IPS DF 4.7 (cell line): ENCODE measurements around the gene GATA6.
"Not testable (repeated sequence)": the region's sequence is repeated elsewhere in the genome, so short reads cannot be mapped to it uniquely, and the experiment has no call there.

Source experiments
- DNase-seq: peaks from one replicate; pipeline ENCODE4 v3.0.0-alpha.2; 2013; ENCODE audit warnings: low spot score; ENCODE audit errors: extremely low read depth

GATA6 gene

GRCh38 chr18:22204214-22204536 lies 34.8 kb downstream of the GATA6 start:
- DNase-seq = no peak

DNA sequence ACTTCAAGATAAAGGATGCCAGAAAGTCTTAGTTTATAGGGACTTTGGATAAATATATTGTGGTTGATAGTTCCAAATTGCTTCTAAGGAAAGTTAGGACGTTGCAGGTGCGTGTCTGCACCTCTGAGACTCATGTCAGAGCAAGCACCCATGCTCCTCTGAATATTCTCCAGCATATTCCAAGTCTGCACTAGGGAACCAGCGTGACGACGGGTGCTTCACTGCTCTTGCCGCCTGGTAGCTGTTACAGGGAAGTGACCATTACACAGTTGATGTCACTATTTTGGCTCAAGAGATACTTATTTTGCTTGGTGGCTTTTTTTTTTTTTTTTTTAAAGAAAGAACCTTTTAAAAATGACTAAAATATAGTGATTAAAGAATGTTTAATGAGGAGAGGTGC lies 35.6 kb downstream of the GATA6 start:
- no peak for DNase-seq

DNA sequence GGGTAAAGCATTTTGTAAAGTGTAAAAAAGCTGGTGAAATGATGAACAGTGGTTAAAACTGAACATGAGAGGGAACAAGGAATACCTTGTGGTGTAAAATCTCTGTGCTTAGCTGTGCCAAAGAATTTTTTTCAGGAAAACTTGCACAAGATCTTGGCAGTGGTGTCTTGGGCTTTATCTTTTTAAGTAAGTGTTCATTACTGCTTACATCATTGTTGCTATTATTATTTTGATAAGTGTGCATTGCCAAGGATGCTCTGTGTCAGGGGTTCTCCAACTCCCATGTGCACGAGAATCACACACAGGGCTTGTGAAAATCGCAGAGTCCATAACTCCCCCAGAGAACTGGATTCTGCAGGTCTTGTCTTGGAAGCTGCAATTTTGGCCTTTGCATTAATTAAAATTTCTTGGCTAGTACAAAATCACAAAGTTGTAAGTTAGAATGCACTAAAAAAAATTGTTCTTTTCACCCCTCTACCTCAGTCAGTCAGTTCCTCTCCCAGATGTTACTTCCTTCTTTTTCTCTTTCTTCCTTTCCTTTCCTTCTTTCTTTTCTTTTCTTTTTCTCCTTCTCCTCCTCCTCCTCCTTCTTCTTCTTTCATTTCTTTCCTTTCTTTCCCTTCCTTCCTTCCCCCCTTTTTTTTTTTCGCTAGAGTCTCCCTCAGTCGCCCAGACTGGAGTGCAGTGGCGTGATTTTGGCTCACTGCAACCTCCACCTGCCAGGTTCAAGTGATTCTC lies 37.8 kb downstream of the GATA6 start:
- DNase-seq = no peak

DNA sequence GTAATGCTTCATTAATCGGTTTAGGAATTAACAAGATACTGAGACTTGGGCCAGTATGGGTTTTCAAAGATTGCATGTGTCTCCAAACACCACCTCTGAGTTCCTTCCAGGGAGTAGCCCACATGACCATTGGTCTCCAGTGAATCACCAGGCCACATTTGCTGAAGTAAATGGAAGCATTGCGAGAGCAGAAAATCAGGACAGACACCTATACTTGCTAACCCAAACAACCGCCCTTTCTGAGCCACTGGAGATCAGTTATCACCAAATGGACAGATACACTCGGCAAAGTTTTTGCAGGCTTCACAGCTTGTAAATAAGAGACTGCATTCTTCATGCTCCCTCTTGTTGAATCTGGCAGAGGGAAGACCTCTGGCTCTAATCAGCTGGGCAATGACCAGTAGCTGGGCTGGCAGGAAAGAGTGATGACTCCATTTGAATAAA lies 40.9 kb downstream of the GATA6 start:
- DNase-seq = no peak

DNA sequence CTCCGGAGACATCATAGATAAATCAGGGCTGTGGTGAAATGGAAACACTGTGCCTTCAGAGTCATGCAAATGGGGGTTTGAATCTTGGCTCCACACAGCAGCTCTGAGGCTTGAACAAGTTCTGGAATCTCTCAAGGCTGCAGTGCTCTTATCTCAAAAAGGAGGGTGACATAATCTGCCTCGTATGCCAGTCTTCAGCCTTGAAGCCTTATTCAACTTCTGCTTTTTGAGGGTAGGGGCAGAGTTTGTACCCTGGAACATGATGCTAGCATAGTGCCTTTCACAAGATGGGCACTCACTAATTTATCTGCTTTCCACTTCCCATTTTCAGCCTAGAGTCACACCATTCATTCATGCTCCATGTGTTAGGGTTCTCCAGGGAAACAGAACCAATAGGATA lies 42.3 kb downstream of the GATA6 start:
- no peak for DNase-seq

DNA sequence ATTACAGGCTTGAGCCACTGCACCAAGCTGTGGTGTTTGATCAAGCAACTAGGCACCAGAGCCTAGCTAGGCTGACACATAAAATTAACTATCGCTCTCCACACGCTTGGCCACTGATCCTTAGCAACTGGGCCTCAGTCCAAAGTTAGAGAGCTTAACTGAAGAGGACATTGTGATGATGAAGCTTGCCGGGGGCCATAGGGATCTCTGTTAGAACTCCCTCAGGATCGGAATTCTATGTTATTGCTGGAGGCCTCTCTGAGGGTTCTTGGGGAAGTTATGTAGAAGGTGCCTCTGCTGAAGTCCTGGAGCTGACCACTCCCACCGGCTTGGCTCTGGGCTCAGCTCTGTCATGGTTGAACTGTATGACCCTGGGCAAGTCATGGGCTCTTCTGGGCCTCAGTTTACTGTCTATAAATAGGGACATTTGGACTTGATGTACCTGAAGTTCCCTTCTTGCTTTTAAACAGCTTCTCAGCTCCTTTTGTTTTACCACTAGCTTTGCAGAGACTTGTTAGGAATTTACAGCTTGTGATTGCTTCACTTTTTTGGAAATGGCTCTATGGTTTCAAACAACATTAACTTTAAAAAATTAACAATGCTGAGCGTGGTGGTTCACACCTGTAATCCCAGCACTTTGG lies 44.1 kb downstream of the GATA6 start:
- no peak for DNase-seq

GRCh38 chr18:22214731-22215528 lies 45.5 kb downstream of the GATA6 start:
- no peak for DNase-seq

DNA sequence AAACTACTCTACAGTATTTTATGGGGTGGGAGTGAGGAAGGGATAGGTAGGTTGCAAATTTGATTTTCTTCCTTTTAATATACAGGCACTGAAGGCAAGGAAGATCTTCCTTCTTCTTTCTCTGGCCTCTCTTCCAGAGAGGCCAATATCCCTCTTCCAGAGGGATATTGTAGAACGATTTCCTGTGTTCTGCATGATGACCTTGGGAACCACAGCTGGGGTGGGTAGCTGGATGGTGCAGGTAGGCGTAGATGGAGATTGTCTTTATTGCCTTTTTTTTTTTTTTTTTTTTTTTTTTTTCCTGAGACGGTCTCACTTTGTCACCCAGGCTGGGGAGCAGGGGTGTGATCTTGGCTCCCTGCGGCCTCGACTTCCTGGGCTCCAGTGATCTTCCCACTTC lies 49.4 kb downstream of the GATA6 start:
- DNase-seq = no peak

GRCh38 chr18:22219568-22220355 lies 50.4 kb downstream of the GATA6 start:
- no peak for DNase-seq

- DNase-seq = not testable (repeated sequence)
Observed at GRCh38 chr18:22220585-22220984, 51.2 kb downstream of the GATA6 start.

GRCh38 chr18:22221350-22221749 lies 52.0 kb downstream of the GATA6 start:
- DNase-seq = no peak

GRCh38 chr18:22223254-22223964 lies 54.0 kb downstream of the GATA6 start:
- no peak for DNase-seq

GRCh38 chr18:22223965-22224322 lies 54.6 kb downstream of the GATA6 start:
- no peak for DNase-seq

- no peak for DNase-seq
Observed at GRCh38 chr18:22224339-22224738, 55.0 kb downstream of the GATA6 start.

DNA sequence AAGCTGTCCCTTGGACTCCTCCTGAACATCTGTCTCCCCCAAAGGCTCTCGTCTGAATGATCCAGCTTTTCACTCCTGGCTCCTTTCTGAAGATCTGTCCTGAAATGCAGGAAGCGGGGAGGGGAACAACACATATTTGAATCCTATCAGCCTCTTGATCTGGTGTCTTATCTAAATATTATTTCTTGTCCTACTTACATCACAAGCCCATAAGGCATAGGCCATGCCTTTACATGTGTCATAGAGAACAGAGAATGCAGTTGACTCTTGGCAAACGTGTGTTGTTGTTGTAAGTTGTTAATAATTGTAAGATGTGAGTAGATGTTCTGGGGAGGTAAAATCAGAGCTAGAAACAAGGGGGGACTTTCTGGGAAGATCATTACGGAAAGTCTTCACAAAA lies 57.4 kb downstream of the GATA6 start:
- DNase-seq = no peak

DNA sequence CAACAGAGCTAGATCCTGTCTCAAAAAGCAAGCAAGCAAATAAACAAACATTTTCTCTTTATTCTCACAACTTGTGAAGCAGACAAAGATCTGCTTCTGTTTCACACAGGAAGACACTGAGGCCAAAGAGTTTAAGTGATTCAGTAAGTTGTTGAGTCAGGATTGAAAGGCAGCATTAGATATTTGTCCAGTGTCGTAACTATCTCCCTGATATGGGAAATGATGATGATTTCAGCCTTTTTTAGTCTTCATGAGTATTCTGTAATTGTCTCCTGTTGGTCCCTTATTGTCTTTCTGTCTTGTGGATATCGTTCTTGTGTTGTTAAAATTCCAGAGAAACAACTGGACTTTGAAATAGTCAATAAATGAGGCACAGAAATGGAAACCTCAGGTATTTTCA lies 59.6 kb downstream of the GATA6 start:
- DNase-seq = no peak

- DNase-seq = no peak
Observed at GRCh38 chr18:22229456-22230124, 60.2 kb downstream of the GATA6 start.

DNA sequence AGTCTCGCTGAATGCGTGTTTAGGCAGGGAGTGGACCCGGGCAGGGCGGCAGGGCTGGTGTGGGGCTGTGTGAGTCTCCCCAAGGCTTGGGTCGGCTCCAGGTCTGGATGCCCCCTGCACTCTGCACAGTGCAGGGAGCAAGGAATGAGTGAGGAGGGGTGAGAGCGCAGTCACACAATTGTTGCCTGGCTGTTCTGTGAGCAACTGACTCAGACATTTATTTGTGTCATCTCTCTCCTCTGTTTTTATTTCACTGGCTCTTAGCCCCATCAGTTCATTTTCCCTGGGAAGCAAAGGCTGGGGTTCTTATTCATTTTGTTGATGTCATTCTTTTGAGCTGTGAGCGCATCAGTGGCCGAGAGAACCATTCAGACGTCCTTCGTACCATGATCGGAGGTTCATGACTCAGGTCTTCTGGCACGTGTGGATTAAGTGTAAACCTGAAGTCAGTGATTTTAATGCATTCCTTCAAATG lies 61.1 kb downstream of the GATA6 start:
- DNase-seq = no peak

DNA sequence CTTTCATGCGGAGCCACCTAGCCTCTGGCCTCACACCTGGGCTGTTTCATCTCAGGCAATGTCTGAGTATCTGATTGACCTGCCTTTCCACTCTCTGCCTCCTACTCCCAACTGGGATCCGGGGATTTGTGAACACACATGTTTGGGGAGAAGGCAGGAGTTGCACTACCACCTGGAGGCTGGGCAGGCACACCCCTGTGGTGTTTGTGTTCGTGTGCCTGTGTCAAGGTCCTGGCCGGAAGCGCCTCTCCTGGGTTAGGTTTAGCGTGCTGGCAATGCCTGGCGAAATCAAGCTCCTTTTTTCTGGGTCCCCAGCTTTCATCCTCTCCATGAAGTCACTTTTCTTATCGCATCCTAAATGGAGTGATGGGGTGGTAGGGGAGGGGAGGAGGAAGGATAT lies 63.9 kb downstream of the GATA6 start:
- no peak for DNase-seq

GRCh38 chr18:22238036-22238435 lies 68.6 kb downstream of the GATA6 start:
- DNase-seq = no peak
